Calu3 (cell line): ENCODE data around the gene USP48. TPM values are rescaled to one million over a fixed set of nuclear protein-coding genes. Genes with fewer than 3 reads are reported as not detected.

Source experiments
- BruUV-seq: library from RNA; stranded (reverse); fragments of 400-500 nt; replicated peaks from 2 replicates; lab custom pipeline; 2021; lab: Mats Ljungman, UMichigan
- CTCF ChIA-PET: fragments of 300-600 bp; sonication (Branson Sonifier 250); formaldehyde crosslinking; loops from one replicate; lab custom pipeline; 2022; ENCODE audit warnings: antibody characterized with exemption; lab: Charles Lee
- DNase-seq: peaks from one replicate; pipeline ENCODE4 v3.0.0; 2022
- H3K27ac Mint-ChIP-seq: one replicate; pipeline ENCODE4 v1.8.0; 2022; ENCODE audit warnings: mixed read lengths; ENCODE audit not compliant: unreplicated experiment
- H3K27me3 Mint-ChIP-seq: one replicate; pipeline ENCODE4 v1.8.0; 2022; ENCODE audit warnings: mixed read lengths; ENCODE audit not compliant: unreplicated experiment
- H3K36me3 Mint-ChIP-seq: one replicate; pipeline ENCODE4 v1.8.0; 2022; ENCODE audit warnings: mild to moderate bottlenecking, moderate library complexity, mixed read lengths; ENCODE audit not compliant: insufficient read depth, unreplicated experiment
- H3K4me1 Mint-ChIP-seq: one replicate; pipeline ENCODE4 v1.8.0; 2022; ENCODE audit warnings: mild to moderate bottlenecking, low read depth, mixed read lengths; ENCODE audit not compliant: unreplicated experiment
- H3K4me3 Mint-ChIP-seq: one replicate; pipeline ENCODE4 v1.8.0; 2022; ENCODE audit warnings: mild to moderate bottlenecking, low read depth, moderate library complexity, mixed read lengths; ENCODE audit not compliant: unreplicated experiment
- H3K9me3 Mint-ChIP-seq: one replicate; pipeline ENCODE4 v1.8.0; 2022; ENCODE audit warnings: low read depth, mixed read lengths; ENCODE audit not compliant: unreplicated experiment
- CTCF ChIP-seq: fragments of 200-600 bp; IDR thresholded peaks from one replicate; pipeline ENCODE4 v1.8.0; 2022; ENCODE audit warnings: antibody characterized with exemption; ENCODE audit not compliant: unreplicated experiment
- intact Hi-C: fragments of 100-400 bp; cut with micrococcal nuclease; formaldehyde crosslinking; loops from one replicate; pipeline ENCODE4 v1.10.0; 2022; ENCODE audit not compliant: unreplicated experiment
- total RNA-seq: library from RNA; stranded (reverse); gene quantifications from 2 replicates; pipeline ENCODE4 v1.2.3, GENCODE V29; 2022

Gene USP48
- total RNA-seq, 1 experiment from 2014 or later: 56.6 TPM

- no peak overlapping the region for H3K4me3 Mint-ChIP-seq
- CTCF ChIA-PET: no interaction called here
- no peak for DNase-seq
Observed at GRCh38 chr1:21639594-21640041, 143.3 kb downstream of the USP48 start.

GRCh38 chr1:21638531-21639341 is 144.2 kb downstream of the USP48 start:
- DNase-seq: peak; percentile 75
- peaks cover 20% of the 10 kb centered on the region for H3K36me3 Mint-ChIP-seq
- no peak overlapping the region for H3K4me3 Mint-ChIP-seq
- intact Hi-C loops: no loop called here
- CTCF ChIA-PET: interaction anchor here (0.6 to 0.7 kb wide), 3 partner anchors 15 to 258 kb away, joined by 3 to 7 read pairs (median 3); no protein-coding TSS in a partner anchor
- H3K9me3 Mint-ChIP-seq: no peaks in the 10 kb centered on the region
- no TSS peak for BruUV-seq
- H3K27ac Mint-ChIP-seq: peak overlapping the region; percentile 55
- TF ChIP-seq CTCF: no peak
- peaks cover 32% of the 10 kb centered on the region for H3K4me1 Mint-ChIP-seq
- H3K27me3 Mint-ChIP-seq: no peaks in the 10 kb centered on the region

More at GRCh38 chr1:21639594-21640041, 143.3 kb downstream of the USP48 start:
- intact Hi-C loops: no loop called here
- H3K36me3 Mint-ChIP-seq: peaks cover 20% of the 10 kb centered on the region
- H3K9me3 Mint-ChIP-seq: no peaks in the 10 kb centered on the region
- no TSS peak for BruUV-seq
- no peaks in the 10 kb centered on the region for H3K27me3 Mint-ChIP-seq
- H3K27ac Mint-ChIP-seq: peak overlapping the region; percentile 55
- TF ChIP-seq CTCF: no peak
- H3K4me1 Mint-ChIP-seq: peaks cover 28% of the 10 kb centered on the region

- no peak overlapping the region for H3K4me3 Mint-ChIP-seq
- no peaks in the 10 kb centered on the region for H3K9me3 Mint-ChIP-seq
- H3K27ac Mint-ChIP-seq: no peak overlapping the region
- intact Hi-C loops: no loop called here
- CTCF ChIA-PET: interaction anchor here (0.5 kb wide), 1 partner anchor 357 kb away, joined by 3 read pairs; no protein-coding TSS in a partner anchor
- no TSS peak for BruUV-seq
- H3K27me3 Mint-ChIP-seq: no peaks in the 10 kb centered on the region
- peaks cover 20% of the 10 kb centered on the region for H3K36me3 Mint-ChIP-seq
- TF ChIP-seq CTCF: no peak
- no peak for DNase-seq
- peaks cover 40% of the 10 kb centered on the region for H3K4me1 Mint-ChIP-seq
Observed at GRCh38 chr1:21637514-21637913, 145.4 kb downstream of the USP48 start.

- Mint-ChIP-seq H3K27me3 (no peaks in the 10 kb centered on the region), H3K4me3 (no peak overlapping the region), H3K4me1 (peaks cover 40% of the 10 kb centered on the region), H3K36me3 (peaks cover 20% of the 10 kb centered on the region), H3K9me3 (no peaks in the 10 kb centered on the region), H3K27ac (peak overlapping the region; percentile 73)
- no TSS peak for BruUV-seq
- no peak for DNase-seq
- no peak for TF ChIP-seq CTCF
- CTCF ChIA-PET: no interaction called here
- intact Hi-C loops: no loop called here
Observed at GRCh38 chr1:21636029-21636428, 146.9 kb downstream of the USP48 start.
